HAP-1 (cell line): Measurements from ENCODE around the gene SUFU.
"Not testable (repeated sequence)": the region's sequence is repeated elsewhere in the genome, so short reads cannot be mapped to it uniquely, and the experiment has no call there.

ENCODE experiments used
- DNase-seq, 2 experiments: peaks; one replicate each; pipeline ENCODE4 v3.0.0-alpha.2; 2016 to 2020; ENCODE audit warnings: low spot score in 2 of 2
- H3K27me3 ChIP-seq: fragments of 250-450 bp; sonication (Bioruptor Pico); 2 replicates; pipeline ENCODE4 v1.5.1; 2020; ENCODE audit warnings: low read depth, mild to moderate bottlenecking, moderate library complexity
- H3K36me3 ChIP-seq: fragments of 250-450 bp; sonication (Bioruptor Pico); replicated peaks from 2 replicates; pipeline ENCODE4 v1.5.1; 2020; ENCODE audit warnings: mild to moderate bottlenecking
- H3K4me1 ChIP-seq: fragments of 250-450 bp; sonication (Bioruptor Pico); 2 replicates; pipeline ENCODE4 v1.5.1; 2020; ENCODE audit warnings: mild to moderate bottlenecking
- H3K4me3 ChIP-seq: fragments of 250-450 bp; sonication (Bioruptor Pico); 2 replicates; pipeline ENCODE4 v1.5.1; 2020; ENCODE audit warnings: mild to moderate bottlenecking, moderate library complexity
- H3K9me3 ChIP-seq: fragments of 250-450 bp; sonication (Bioruptor Pico); 2 replicates; pipeline ENCODE4 v1.5.1; 2020; ENCODE audit warnings: mild to moderate bottlenecking, moderate library complexity
- in situ Hi-C: fragments of 300-500 bp; cut with MboI; formaldehyde crosslinking; loops from 3 replicates; pipeline ENCODE4 v1.14.3; 2020; ENCODE audit warnings: low sequenced_read_pairs, inconsistent platforms, mixed read lengths

The SUFU gene

DNA sequence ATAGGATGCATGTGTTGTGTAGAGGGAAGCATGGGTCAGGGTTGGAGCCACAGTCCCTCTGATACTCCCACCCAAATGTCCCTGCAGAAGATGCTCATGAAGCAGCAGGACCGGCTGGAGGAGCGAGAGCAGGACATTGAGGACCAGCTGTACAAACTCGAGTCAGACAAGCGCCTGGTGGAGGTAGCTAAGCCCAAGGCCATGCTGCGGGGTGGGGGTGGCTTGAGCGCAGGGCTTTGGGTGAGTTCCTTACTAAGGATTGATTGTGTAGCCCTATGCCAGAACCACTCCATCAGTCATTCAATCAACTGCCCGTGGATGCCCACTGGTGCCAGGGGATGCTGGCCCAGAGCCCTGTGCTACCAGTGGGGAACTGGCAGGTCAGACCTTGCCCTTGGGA is 150.8 kb downstream of the SUFU start:
- in situ Hi-C loops: no loop called here
- no peak for DNase-seq
- Histone ChIP-seq H3K9me3 (no peaks in the 10 kb centered on the region), H3K27me3 (no peaks in the 10 kb centered on the region), H3K4me3 (no peak overlapping the region), H3K4me1 (no peaks in the 10 kb centered on the region), H3K36me3 (peaks cover 37% of the 10 kb centered on the region)

DNA sequence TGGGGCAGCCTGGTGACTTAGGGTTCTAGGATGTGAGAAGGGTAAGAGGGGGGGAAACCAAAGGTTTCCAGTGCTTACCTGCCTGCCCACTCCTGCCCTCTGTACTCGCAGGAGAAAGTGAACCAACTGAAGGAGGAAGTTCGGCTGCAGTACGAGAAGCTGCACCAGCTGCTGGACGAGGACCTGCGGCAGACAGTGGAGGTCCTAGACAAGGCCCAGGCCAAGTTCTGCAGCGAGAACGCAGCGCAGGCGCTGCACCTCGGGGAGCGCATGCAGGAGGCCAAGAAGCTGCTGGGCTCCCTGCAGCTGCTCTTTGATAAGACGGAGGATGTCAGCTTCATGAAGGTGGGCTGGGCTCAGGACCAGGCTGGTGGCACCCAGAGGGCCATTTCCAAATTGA is 151.2 kb downstream of the SUFU start:
- no peak overlapping the region for H3K4me3 ChIP-seq
- no peaks in the 10 kb centered on the region for H3K9me3 ChIP-seq
- in situ Hi-C loops: no loop called here
- no peaks in the 10 kb centered on the region for H3K4me1 ChIP-seq
- no peaks in the 10 kb centered on the region for H3K27me3 ChIP-seq
- peaks cover 37% of the 10 kb centered on the region for H3K36me3 ChIP-seq
- no peak for DNase-seq

DNA sequence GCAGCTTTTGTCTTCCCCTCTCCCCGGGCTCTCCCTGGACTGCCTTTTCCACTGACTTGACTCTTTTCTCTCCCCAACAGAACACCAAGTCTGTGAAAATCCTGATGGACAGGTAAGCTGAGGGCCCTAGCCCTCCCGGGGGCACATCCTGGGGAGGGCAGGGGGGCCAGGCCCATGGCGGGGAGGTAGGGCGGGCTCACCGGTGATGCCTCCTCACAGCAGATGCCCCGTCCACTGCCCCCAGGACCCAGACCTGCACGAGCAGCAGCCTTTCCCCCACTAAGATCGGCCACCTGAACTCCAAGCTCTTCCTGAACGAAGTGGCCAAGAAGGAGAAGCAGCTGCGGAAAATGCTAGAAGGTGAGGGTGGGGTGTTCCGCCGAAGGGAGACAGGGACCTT is 152.3 kb downstream of the SUFU start:
- Histone ChIP-seq H3K27me3 (no peaks in the 10 kb centered on the region), H3K4me3 (no peak overlapping the region), H3K9me3 (no peaks in the 10 kb centered on the region), H3K36me3 (peaks cover 37% of the 10 kb centered on the region), H3K4me1 (no peaks in the 10 kb centered on the region)
- DNase-seq: no peak
- in situ Hi-C loops: no loop called here

DNA sequence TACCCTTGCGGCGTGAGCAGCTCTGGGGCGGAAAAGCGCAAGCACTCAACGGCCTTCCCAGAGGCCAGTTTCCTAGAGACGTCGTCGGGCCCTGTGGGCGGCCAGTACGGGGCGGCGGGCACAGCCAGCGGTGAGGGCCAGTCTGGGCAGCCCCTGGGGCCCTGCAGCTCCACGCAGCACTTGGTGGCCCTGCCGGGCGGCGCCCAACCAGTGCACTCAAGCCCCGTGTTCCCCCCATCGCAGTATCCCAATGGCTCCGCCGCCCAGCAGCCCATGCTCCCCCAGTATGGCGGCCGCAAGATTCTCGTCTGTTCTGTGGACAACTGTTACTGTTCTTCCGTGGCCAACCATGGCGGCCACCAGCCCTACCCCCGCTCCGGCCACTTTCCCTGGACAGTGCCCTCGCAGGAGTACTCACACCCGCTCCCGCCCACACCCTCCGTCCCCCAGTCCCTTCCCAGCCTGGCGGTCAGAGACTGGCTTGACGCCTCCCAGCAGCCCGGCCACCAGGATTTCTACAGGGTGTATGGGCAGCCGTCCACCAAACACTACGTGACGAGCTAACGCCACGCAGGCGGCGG is 153.1 kb downstream of the SUFU start:
- Histone ChIP-seq H3K9me3 (no peaks in the 10 kb centered on the region), H3K27me3 (no peaks in the 10 kb centered on the region), H3K4me3 (no peak overlapping the region), H3K4me1 (no peaks in the 10 kb centered on the region), H3K36me3 (peaks cover 32% of the 10 kb centered on the region)
- DNase-seq: no peak
- in situ Hi-C loops: no loop called here

DNA sequence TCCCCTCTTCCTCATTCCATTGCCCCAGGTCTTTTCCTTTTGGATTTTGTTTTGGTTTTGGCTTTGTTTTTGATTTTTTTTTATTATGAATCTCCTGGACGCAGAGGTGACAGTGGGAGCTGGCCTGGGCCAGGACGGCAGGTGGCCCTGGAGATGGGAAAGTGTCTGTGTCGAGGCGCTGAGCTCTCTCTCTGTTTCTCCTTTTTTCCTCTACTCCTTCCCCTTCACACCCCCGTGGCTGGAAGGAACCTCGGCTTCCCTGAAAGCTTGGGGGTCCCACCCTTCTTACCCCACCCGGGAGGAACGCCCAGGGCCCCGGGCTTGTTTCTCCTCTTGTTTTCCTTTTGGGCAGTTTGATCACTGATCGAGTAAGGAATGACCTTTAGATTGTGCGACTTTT is 153.7 kb downstream of the SUFU start:
- Histone ChIP-seq H3K27me3 (no peaks in the 10 kb centered on the region), H3K4me3 (no peak overlapping the region), H3K36me3 (peaks cover 32% of the 10 kb centered on the region), H3K4me1 (no peaks in the 10 kb centered on the region), H3K9me3 (no peaks in the 10 kb centered on the region)
- in situ Hi-C loops: no loop called here
- DNase-seq: no peak

DNA sequence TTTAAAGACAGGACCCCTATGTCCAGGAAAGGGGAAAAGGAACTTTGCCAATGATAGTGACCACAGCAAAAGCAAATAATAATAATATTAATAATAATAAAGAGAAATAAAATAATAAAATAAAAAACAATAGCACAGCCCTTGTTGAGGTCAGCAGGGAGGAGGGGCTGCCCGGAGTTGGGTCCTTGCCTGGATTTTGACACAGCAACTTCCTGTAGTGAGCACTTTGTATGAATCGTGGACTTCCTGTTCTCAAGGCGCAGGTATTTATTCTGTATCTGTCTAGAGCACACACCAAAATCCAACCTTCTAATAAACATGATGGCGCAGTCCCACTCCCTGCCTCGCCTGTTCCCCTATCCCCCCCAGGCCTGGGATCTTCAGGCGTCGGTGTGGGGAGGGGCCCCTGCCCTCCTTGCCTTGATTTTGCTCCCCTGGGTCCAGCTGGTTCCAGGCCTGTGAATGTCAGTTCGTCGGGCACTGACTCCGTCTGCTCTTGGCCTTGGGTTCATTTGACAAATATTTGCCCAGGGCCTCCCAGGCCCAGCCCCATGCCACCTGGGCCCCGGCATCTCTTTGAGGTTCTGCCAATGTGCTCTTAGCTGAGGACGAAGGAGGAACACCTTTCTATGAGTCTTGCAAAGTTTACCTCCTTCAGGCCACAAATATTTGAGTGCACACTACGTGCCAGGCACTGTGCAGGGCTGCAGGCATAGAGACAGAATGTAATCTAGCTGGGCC is 154.4 kb downstream of the SUFU start:
- in situ Hi-C loops: no loop called here
- Histone ChIP-seq H3K4me3 (no peak overlapping the region), H3K36me3 (peaks cover 29% of the 10 kb centered on the region), H3K4me1 (no peaks in the 10 kb centered on the region), H3K9me3 (no peaks in the 10 kb centered on the region), H3K27me3 (no peaks in the 10 kb centered on the region)
- no peak for DNase-seq

DNA sequence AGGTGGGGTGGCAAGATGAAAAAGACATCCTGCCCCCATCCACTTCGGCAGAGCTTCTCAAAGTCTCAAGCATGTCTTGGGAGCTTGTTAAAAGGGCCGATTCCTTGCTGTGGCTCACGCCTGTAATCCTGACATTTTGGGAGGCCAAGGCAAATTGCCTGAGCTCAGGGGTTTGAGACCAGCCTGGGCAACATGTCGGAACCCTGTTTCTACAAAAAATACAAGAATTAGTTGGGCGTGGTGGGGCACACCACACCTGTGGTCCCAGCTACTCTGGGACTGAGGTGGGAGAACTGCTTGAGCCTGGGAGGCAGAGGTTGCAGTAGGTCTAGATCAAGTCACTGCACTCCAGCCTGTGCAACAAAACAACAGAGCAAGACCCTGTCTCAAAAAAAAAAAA is 155.0 kb downstream of the SUFU start:
- in situ Hi-C loops: no loop called here
- no peaks in the 10 kb centered on the region for H3K27me3 ChIP-seq
- peaks cover 27% of the 10 kb centered on the region for H3K36me3 ChIP-seq
- H3K4me1 ChIP-seq: no peaks in the 10 kb centered on the region
- DNase-seq: no peak
- no peak overlapping the region for H3K4me3 ChIP-seq
- no peaks in the 10 kb centered on the region for H3K9me3 ChIP-seq

DNA sequence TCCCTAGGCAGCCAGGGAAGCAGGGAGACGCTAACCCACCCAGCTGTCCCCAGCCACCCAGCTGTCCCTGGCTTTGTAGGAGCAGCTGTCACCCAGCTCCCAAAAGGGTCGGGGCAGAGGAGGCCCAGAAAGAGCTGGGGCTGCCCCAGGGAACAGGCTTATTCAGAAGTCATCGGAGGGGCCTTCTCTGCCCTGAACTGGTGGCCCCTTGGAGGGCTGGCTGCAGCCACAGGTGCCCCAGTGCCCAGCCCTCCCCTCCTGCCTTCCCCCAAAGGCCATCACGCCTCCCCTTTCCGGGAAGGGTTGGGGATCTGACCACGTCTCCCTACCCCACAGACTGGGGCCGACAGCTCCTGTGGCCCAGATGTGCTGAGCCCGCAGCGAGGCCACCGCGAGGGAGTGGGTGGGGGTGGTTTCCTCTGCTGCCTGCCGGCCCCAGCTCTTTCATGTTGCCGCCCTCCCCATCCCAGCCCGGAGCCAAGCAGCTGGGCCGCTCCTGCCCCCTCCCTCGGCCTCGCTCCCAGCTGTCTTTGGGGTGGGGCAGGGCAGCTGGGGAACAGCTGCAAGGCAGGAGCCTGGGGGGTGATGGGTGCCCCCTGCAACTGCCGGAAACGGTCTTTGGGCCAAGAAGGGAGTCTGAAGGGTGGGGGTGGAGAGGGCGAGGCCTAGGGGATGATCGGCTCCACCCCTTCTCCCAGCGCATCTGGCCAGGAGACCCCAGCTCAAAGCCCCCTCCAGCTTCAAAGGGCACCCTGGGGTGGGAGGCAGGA is 157.3 kb downstream of the SUFU start:
- in situ Hi-C loops: no loop called here
- H3K4me1 ChIP-seq: no peaks in the 10 kb centered on the region
- H3K36me3 ChIP-seq: peaks cover 11% of the 10 kb centered on the region

DNA sequence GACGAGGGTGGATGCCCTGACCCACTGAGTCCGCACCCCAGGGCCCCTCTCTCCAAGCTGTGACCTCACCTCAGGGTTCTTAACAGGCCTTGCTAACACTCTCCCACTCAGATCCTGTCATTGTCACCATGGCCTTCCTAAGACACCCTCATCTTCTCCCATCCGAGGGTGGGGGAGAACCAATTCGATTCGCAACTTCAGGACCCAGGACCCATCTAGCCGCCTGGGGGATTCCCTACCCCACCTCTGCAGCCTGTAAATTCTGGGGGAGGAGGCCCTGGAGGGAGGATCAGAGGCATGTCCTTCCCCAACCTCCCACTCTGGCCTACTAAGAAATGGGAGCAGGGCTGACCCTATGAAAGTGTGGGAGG is 157.9 kb downstream of the SUFU start:
- Histone ChIP-seq H3K27me3 (no peaks in the 10 kb centered on the region), H3K36me3 (peaks cover 5% of the 10 kb centered on the region), H3K4me1 (no peaks in the 10 kb centered on the region), H3K4me3 (no peak overlapping the region), H3K9me3 (no peaks in the 10 kb centered on the region)
- no peak for DNase-seq
- in situ Hi-C loops: no loop called here

More for the DNA sequence above, 157.3 kb downstream of the SUFU start:
- no peaks in the 10 kb centered on the region for H3K27me3 ChIP-seq
- DNase-seq: no peak
- no peak overlapping the region for H3K4me3 ChIP-seq
- no peaks in the 10 kb centered on the region for H3K9me3 ChIP-seq

DNA sequence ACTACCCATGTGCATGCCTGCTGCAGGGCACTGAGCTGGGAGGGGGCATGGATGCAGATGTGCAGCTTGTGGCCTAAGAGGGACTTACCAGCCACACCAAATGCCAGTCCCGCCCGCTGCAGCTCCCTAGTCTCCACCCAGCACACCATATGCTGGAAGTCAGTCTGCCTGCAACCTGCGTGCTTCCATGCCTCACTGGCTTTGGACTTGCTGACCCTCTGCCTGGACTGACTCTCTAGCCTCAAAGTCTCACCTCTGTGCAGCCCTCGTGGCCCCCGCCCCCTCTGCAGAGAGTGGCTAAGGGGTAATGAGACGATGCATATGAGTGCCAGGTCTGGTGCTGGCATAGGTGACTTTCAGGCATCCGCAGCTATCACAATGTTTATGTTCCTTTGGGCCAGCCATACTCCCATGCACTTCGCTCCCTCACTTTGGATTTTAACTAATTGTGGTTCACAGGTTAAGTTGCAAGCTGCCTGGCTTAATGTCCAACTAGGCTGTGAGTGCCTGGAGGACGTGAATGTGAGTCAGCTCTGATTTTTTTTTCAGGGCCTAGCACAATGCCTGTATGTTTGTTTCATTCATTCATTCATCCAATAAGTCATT is 162.2 kb downstream of the SUFU start:
- H3K4me1 ChIP-seq: no peaks in the 10 kb centered on the region
- H3K36me3 ChIP-seq: no peaks in the 10 kb centered on the region
- no peak overlapping the region for H3K4me3 ChIP-seq
- no peak for DNase-seq
- in situ Hi-C loops: no loop called here
- no peaks in the 10 kb centered on the region for H3K9me3 ChIP-seq
- no peaks in the 10 kb centered on the region for H3K27me3 ChIP-seq

DNA sequence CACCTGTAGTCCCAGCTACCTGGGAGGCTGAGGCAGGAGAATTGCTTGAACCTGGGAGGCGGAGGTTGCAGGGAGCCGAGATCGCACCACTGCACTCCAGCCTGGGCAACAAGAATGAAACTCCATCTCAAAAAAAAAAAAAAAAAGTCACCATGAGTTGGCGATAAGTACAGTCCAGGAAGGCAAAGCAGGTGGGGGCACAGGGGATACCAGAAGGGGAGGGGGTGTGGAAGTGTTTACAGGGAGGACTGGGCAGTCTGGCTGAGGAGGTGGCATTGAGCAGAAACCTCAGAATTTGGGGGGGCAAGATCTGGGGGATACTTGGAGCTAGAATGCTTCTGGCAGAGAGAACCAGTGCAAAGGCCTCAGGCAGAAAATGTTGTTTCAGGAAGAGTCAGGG is 163.6 kb downstream of the SUFU start:
- in situ Hi-C loops, DNase-seq, H3K4me1 ChIP-seq, H3K36me3 ChIP-seq, H3K4me3 ChIP-seq, H3K9me3 ChIP-seq, H3K27me3 ChIP-seq: not testable (repeated sequence)

DNA sequence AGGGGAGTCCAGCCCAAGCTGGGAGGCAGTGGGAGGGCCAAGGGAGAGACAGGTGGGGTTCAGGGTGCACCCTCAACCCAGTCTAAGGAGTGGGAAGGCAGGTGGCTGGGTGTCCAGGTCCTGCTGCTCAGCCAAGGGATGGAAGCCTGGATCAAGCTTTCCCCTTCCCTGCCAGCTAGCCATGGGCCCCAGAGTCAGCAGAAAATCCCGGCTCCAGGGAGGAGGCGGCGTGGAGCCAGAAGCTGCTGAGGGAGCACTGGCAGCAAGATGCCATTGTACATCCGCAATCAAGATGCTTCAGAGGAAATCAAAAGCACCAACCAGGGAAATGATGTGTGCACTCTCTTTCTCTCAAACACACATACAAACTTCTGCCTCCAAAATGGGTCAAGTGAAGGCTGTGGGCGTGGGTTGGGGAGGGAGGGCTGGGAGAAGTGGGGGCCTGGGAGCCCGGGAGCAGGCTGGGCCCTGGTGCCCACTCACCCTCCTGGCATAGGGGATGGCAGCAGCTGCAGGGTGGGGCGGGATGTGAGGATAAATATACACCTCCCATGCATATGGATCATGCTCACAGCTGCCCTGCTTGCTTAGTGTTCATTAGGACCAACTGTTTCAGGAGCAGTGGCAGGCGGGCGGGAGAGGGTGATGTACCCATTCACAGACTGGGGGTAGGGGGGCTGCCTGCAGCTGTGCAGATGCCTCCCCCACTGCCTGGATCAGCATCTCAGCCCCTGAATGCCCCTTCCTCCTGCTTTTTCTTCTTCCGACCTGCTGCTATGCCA is 164.7 kb downstream of the SUFU start:
- in situ Hi-C loops: no loop called here
- Histone ChIP-seq H3K4me1 (no peaks in the 10 kb centered on the region; the same call in 1 of the 2 replicates), H3K9me3 (no peaks in the 10 kb centered on the region), H3K4me3 (no peak overlapping the region), H3K27me3 (no peaks in the 10 kb centered on the region), H3K36me3 (no peaks in the 10 kb centered on the region)
- no peak for DNase-seq

DNA sequence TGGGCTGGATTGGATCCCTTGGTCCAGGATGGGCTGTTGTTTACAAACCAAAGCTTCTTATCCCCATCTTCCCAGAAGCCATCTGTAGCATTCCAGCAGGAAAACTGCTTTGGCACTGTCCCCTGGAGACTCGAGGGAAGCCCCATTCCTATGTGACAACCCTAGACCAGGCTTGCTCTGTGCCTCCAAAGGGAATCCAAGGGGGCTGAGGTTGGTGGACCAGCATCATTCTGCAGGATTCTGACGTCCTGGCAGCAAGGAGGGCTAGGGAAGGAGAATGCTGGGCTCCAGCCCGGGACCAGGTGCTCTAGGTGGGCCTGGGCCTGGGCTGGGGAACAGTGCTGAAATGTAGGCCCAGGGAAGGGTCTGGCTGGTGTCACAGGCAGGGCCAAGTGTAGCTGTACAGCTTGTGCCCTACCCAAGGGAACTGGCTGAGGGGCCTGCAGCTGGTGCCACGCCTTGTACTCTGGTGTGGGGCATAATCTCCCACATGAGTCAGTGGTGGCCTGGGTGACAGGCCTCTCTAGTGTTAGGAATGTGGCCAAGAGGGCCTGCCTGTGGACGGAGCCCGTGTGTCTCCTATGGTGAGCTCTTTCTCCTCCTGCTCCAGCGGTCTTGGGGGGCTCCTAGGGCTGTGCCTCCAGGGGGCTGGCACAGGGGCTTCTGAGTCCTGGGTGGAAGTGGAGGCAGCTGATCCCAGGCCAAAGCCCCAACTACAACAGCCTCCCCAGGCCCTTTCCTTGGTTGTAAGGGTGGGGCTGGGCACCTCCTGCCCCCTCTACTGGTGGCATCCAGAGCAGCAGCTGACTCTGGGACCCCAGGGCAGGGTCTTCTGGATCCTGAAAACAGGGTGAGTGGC is 165.7 kb downstream of the SUFU start:
- Histone ChIP-seq H3K27me3 (no peaks in the 10 kb centered on the region), H3K4me3 (no peak overlapping the region), H3K4me1 (peaks cover 9% of the 10 kb centered on the region), H3K9me3 (no peaks in the 10 kb centered on the region), H3K36me3 (no peaks in the 10 kb centered on the region)
- peak in 1 of 2 experiments; percentile 54 for DNase-seq
- in situ Hi-C loops: no loop called here
